Stimulated activated CD8-positive, alpha-beta memory T cell treated with anti-CD3 and anti-CD28 coated beads, Interleukin-4, amount 100 ng/mL, for 24 hours (primary cell): ENCODE data around the gene ADIPOR1.

Experiments
- DNase-seq: peaks from one replicate; pipeline ENCODE4 v3.0.0-alpha.2; 2020; ENCODE audit warnings: low read depth

ADIPOR1 gene

GRCh38 chr1:202968895-202969295, 10.8 kb upstream of the ADIPOR1 start:
- DNase-seq = no peak

GRCh38 chr1:202968351-202968750, 10.2 kb upstream of the ADIPOR1 start:
- DNase-seq = no peak

DNA sequence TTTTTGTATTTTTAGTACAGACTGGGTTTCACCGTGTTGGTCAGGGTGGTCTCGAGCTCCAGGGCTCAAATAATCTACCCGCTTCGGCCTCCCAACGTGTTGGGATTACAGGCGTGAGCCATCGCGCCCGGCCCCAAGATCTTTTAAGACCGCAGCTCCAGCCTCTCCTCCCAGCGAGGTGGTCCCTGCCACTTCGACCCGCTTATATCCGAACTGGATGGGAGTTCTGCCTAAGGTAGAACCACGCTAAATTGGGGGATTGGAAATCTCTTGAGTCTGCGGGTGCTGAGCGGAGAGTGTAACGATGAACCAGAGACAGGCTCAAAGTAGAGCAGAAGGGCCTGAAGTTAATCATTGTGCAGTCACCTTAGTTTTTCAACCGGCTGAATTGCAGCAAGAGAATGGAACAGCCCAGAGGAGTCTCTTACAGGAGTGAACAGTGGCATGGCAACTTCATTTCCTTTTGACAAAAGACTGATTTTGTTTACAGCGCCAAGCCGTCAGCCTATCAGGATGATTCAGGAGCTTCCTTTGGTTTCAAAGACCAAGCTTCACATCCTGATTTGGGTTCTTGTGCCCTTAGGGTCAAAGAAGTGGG, 9.7 kb upstream of the ADIPOR1 start:
- no peak for DNase-seq

DNA sequence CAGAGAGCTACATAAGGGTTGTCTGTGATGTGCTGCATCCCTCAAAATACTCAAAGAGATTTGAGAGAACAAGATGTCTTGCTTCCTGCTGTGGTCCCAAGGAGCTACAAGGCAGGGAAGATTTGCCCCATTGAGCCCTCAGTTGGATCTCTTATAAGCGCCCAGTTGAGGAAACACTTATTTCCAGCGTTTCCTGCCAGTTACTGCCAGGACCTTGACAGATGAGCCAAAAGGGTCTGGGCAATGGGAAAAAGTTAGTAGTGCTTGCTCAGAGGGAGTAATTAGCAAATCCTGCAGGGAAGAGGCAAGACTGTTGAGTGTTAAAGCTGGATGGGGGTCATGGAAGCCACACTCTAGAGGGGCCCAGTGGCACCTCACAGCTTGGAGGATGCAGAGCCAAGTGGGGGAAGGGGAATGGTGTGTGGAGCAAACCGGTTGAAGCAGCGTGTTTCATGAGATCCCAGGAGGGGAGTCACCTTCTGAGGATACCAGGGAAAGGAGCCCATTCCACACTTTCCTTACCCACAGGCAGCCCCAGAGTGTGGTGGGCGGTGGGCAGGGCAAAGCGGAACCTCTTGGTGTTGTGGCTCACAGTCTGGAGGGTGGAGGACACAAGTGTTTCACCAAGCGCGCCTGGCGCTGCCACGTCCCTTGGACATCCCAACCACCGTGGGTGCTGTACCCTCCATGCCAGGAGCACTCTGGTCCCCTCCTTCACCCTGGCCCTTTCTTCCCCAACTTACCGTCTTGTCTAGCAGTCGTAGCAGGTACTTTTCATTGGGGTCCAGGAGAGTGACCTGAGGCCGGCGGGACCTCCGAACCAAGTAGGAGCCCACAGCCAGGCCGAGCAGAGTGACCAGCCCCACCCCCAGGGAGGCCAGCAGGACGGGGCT, 8.1 kb upstream of the ADIPOR1 start:
- no peak for DNase-seq

DNA sequence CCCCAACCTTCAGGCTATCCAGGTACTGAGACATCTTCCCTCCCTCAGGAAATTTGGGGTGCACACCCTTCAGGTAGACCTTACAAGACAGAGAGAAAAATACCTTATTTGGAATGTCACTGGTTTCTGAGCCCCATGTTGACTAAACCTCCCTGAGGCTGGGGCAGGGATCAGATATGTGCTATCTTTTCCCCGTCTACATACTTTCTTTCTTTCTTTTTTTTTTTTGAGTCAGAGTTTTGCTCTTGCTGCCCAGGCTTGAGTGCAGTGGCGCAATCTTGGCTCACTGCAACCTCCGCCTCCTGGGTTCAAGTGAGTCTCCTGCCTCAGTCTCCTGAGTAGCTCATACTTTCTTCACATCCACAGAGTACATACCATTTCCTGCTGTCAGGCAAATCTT, 7.3 kb upstream of the ADIPOR1 start:
- DNase-seq = no peak

DNA sequence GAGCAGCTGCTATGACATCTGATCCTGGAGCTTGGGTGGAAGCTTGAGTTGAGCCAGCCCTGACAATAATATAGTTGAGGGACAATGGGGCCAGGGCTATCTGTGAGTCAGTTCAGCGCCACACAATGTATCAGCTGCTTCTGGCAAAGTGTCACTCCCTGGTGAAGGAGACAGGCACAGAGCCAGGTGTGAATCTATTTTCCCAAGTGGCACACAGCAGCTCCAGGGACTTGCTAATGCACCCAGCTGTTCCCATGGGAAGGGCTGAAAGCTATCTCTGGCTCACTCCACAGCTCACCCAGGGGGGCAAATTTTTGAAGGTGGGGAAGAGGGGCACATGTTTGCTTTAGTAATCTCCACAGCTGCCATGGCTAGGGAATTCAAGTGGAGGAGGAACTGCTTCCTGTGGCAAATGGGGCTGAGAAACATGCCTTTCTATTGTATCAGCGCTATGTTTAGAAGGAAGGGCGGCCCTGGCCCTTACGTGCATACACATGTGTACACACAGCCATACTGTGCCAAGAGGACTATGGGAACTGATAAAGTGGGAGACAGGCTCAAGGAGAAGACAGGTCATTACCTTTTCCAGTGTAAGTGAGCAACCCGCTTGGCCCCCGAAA, 6.8 kb upstream of the ADIPOR1 start:
- no peak for DNase-seq

- no peak for DNase-seq
Observed at GRCh38 chr1:202961220-202961880, 3.2 kb upstream of the ADIPOR1 start.

DNA sequence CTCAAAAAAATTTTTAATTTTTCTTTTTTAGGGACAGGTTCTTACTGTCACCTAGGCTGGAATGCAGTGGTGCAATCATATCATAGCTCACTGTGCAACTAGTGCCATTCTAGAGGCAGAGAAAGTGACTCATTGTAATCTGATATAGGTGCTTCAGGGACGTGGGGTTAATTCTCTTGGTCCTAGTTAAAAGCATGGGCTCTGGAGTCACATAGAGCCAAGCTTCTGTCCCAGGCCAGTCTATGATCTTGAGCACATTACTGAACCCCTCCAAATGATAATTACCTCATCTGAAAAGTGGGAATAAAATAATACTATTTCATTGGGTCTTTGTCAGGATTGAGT, 1.1 kb upstream of the ADIPOR1 start:
- no peak for DNase-seq

DNA sequence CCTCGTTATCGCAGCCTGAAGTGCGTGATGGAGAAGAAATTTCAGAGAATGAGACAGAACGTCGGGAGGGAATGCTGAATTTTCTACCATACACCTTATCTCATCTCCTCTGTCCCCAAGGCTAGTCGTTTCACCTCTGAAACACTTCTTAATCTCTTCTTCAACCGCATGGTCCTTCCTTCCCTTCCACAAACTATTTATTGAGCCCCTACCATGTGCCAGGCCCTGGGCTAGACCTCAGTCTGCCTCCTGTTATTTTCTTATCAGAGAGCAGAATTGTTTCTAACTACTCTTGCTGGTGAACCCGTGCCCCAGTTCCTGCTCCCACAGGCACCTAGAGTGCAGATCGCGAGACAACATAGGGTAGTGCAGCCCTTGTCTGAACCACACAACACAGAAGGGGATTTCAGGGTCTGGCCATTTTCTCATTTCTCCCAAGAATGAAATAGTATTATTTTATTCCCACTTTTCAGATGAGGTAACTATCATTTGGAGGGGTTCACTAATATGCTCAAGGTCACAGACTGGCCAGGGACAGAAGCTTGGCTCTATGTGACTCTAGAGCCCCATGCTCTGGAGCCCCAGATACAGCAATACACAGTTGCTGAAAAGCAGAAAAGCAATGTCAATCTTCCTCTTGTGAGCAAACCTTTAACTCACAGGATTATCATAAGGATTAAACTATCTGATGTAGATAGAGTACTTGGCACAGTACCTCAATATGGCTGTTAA, 598 bp upstream of the ADIPOR1 start:
- no peak for DNase-seq

- no peak for DNase-seq
Observed at GRCh38 chr1:202956969-202957368, 1.1 kb downstream of the ADIPOR1 start.

GRCh38 chr1:202954057-202954745, 3.9 kb downstream of the ADIPOR1 start:
- DNase-seq = no peak

DNA sequence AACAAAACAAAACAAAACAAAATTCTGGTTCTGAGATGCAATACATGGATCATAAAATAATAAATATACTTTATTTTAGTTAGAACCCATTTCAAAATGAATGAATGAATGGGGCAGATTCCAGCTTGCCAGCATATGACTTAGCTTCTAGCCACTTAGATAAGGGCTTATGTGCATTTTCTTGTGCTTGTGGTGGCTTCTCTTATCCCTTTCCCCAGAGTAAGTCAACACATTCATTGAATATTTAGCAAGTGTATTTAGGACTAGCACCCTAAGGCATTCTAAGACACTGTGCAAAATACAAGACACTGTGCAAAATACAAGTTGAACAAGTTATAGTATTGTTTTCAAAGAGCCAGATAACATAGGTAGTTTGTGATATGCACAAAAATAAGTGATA, 4.7 kb downstream of the ADIPOR1 start:
- no peak for DNase-seq

GRCh38 chr1:202952818-202953217, 5.3 kb downstream of the ADIPOR1 start:
- no peak for DNase-seq

- DNase-seq = no peak
Observed at GRCh38 chr1:202952099-202952498, 6.0 kb downstream of the ADIPOR1 start.

DNA sequence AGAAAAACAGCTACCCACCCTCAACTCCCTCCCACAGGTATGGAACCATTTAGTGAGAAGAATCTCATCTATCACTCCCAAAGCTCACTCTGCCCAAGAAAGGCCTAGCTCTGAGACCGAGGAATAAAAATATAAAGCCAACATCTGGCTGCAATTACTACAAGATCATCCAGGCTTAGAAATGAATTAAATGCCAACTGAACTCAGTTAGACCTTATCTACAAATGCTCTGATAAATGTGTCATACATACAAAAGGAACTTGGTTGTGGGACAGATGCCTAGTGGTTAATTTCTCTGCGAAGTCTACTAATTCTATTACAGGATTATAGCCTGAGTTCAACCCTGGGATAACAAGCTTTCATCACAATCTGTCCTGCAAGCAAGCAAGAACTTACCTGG, 6.7 kb downstream of the ADIPOR1 start:
- DNase-seq = no peak

DNA sequence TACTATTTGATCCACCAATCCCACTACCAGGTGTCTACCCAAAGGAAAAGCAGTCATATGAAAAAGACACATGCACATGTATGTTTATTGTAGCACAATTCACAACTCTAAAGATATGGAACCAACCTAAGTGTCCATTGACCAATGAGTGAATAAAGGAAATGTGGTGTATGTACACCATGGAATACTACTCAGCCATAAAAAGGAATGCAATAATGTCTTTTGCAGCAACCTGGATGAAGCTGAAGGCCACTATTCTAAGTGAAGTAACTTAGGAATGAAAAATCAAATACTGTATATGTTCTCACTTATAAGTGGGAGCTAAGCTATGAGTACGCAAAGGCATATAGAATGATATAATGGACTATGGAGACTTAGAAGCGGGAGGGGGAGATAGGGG, 12.6 kb downstream of the ADIPOR1 start:
- DNase-seq = no peak

- DNase-seq = no peak
Observed at GRCh38 chr1:202944438-202944921, 13.6 kb downstream of the ADIPOR1 start.

GRCh38 chr1:202942426-202942825, 15.7 kb downstream of the ADIPOR1 start:
- no peak for DNase-seq

GRCh38 chr1:202941372-202941771, 16.7 kb downstream of the ADIPOR1 start:
- no peak for DNase-seq

DNA sequence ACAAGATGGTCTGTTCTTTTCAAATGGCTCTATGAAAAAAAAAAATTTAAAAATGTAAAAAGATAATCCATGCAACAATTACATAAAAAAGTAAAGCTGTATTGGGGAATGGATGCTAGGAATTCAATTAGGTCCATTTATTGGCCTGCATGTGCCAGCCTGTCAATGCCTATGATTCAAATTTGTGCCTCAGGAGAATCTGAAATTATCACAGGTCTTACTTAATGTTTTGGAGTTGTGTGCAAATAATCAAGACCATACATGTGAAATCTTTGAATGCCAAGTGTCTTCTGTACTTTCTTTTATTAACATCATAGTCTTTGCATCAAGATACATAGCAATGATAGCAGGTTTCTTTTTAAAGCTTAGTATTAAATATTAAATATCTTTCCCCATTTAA, 17.6 kb downstream of the ADIPOR1 start:
- DNase-seq = no peak

DNA sequence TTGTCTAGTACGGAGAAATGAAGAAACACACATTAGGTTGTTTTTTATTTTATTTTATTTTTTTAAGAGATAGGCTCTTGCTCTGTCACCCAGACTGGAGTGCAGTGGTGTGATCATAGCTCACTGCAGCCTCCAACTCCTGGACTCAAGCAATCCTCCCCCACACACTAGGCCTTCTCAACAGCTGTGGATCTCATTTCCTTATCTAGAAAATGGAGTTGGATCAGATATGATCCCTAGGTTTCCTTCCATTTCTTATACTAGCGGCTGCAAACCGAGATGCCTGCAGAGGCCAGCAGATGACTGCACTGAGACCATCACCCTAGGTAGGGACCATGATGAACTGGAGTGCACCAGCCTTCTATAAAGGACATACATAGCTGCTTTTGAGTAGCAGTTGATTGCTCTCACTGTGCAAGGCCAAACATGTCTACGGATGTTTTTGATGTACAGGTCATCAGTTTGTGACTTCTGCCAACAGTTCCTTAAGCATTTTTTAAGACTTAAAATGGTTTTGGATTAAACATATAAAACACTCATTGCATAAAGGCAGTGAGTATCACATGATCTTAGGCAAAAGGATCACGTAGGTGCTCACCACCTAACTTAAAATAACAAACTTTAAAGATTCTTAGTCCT, 19.7 kb downstream of the ADIPOR1 start:
- DNase-seq = no peak
